H9 (cell line): ENCODE results near the gene CADM1. TPM values are rescaled to one million over a fixed set of nuclear protein-coding genes. Genes with fewer than 3 reads are reported as not detected.

Experiments used
- DNase-seq: peaks from one replicate; pipeline ENCODE4 v3.0.0-alpha.2; 2017
- H2AFZ ChIP-seq: one replicate; pipeline ENCODE4 v1.6.1; 2013; ENCODE audit warnings: mild to moderate bottlenecking, low read length, control low read depth, moderate library complexity
- H2AK5ac ChIP-seq: 2 replicates; pipeline ENCODE4 v1.6.1; 2013; ENCODE audit warnings: low read length, control low read depth, mixed read lengths; ENCODE audit not compliant: insufficient read length
- H2BK120ac ChIP-seq: one replicate; pipeline ENCODE4 v1.6.1; 2013; ENCODE audit warnings: low read depth, mild to moderate bottlenecking, low read length, control low read depth, inconsistent platforms; ENCODE audit not compliant: poor library complexity, severe bottlenecking
- H2BK12ac ChIP-seq: 2 replicates; pipeline ENCODE4 v1.6.1; 2013; ENCODE audit warnings: low read length, control low read depth, mixed read lengths, low read depth; ENCODE audit not compliant: insufficient read length
- H2BK15ac ChIP-seq: 2 replicates; pipeline ENCODE4 v1.6.1; 2013; ENCODE audit warnings: low read depth, low read length, control low read depth
- H2BK20ac ChIP-seq: one replicate; pipeline ENCODE4 v1.6.1; 2013; ENCODE audit warnings: low read depth, mild to moderate bottlenecking, low read length, control low read depth, inconsistent platforms; ENCODE audit not compliant: poor library complexity, severe bottlenecking
- H2BK5ac ChIP-seq: 2 replicates; pipeline ENCODE4 v1.6.1; 2013; ENCODE audit warnings: low read length, control low read depth, mixed read lengths; ENCODE audit not compliant: insufficient read length
- H3K14ac ChIP-seq: 2 replicates; pipeline ENCODE4 v1.6.1; 2013; ENCODE audit warnings: low read length, control low read depth; ENCODE audit not compliant: insufficient read depth
- H3K18ac ChIP-seq: 2 replicates; pipeline ENCODE4 v1.6.1; 2013; ENCODE audit warnings: low read depth, mild to moderate bottlenecking, mixed read lengths, low read length, control low read depth; ENCODE audit not compliant: insufficient read length
- H3K23ac ChIP-seq: 2 replicates; pipeline ENCODE4 v1.6.1; 2013; ENCODE audit warnings: low read length, control low read depth, mixed read lengths, low read depth; ENCODE audit not compliant: insufficient read length
- H3K23me2 ChIP-seq: 2 replicates; pipeline ENCODE4 v1.6.1; 2013; ENCODE audit warnings: low read depth, mild to moderate bottlenecking, mixed read lengths, low read length, control low read depth; ENCODE audit not compliant: insufficient read length, poor library complexity, severe bottlenecking
- H3K27ac ChIP-seq: 2 replicates; pipeline ENCODE4 v1.5.1; 2013; ENCODE audit warnings: low read length, control low read depth, mixed read lengths, low read depth; ENCODE audit not compliant: insufficient read length
- H3K27me3 ChIP-seq: 2 replicates; pipeline ENCODE4 v1.6.1; 2013; ENCODE audit warnings: low read length, control low read depth, inconsistent platforms; ENCODE audit not compliant: insufficient read depth
- H3K4ac ChIP-seq: 2 replicates; pipeline ENCODE4 v1.6.1; 2013; ENCODE audit warnings: low read depth, mild to moderate bottlenecking, control low read depth, inconsistent platforms, low read length, moderate library complexity
- H3K4me1 ChIP-seq: 2 replicates; pipeline ENCODE4 v1.6.1; 2013; ENCODE audit warnings: low read length, control low read depth, inconsistent platforms; ENCODE audit not compliant: insufficient read depth
- H3K4me2 ChIP-seq: 2 replicates; pipeline ENCODE4 v1.6.1; 2013; ENCODE audit warnings: low read length, control low read depth, mixed read lengths; ENCODE audit not compliant: insufficient read length, insufficient read depth
- H3K56ac ChIP-seq: 2 replicates; pipeline ENCODE4 v1.6.1; 2013; ENCODE audit warnings: low read depth, mild to moderate bottlenecking, mixed read lengths, low read length, control low read depth; ENCODE audit not compliant: insufficient read length
- H3K79me1 ChIP-seq: 2 replicates; pipeline ENCODE4 v1.6.1; 2013; ENCODE audit warnings: low read depth, mild to moderate bottlenecking, moderate library complexity, low read length, control low read depth, inconsistent platforms; ENCODE audit not compliant: insufficient read depth, poor library complexity, severe bottlenecking
- H3K79me2 ChIP-seq: 2 replicates; pipeline ENCODE4 v1.6.1; 2013; ENCODE audit warnings: low read length, control low read depth, inconsistent platforms; ENCODE audit not compliant: insufficient read depth
- H3K9ac ChIP-seq: 2 replicates; pipeline ENCODE4 v1.6.1; 2013; ENCODE audit warnings: low read length, control low read depth, mixed read lengths; ENCODE audit not compliant: insufficient read length; ENCODE audit errors: extremely low read depth
- H3K9me3 ChIP-seq: one replicate; pipeline ENCODE4 v1.6.1; 2013; ENCODE audit warnings: low read depth, low read length, inconsistent platforms; ENCODE audit not compliant: control insufficient read depth
- H3T11ph ChIP-seq: one replicate; pipeline ENCODE4 v1.6.1; 2013; ENCODE audit warnings: mild to moderate bottlenecking, low read length, control low read depth, inconsistent platforms
- H4K20me1 ChIP-seq: one replicate; pipeline ENCODE4 v1.6.1; 2013; ENCODE audit not compliant: control insufficient read depth, insufficient read length, insufficient read depth
- H4K5ac ChIP-seq: 2 replicates; pipeline ENCODE4 v1.6.1; 2013; ENCODE audit warnings: low read depth, mild to moderate bottlenecking, mixed read lengths, low read length, control low read depth; ENCODE audit not compliant: insufficient read length
- H4K8ac ChIP-seq: replicated peaks from 2 replicates; pipeline ENCODE4 v1.6.1; 2013; ENCODE audit warnings: low read length, control low read depth, mixed read lengths, low read depth; ENCODE audit not compliant: insufficient read length
- H4K91ac ChIP-seq: 2 replicates; pipeline ENCODE4 v1.6.1; 2013; ENCODE audit warnings: low read depth, mild to moderate bottlenecking, moderate library complexity, mixed read lengths, low read length, control low read depth; ENCODE audit not compliant: insufficient read length
- H3K27ac Mint-ChIP-seq, 3 experiments: 2 replicates in 2 of 3; 3 replicates in 1 of 3; pipeline ENCODE4 v1.8.0; 2020 to 2021; ENCODE audit warnings: mixed read lengths in 3 of 3, mild to moderate bottlenecking in 1 of 3, moderate library complexity in 1 of 3
- H3K27me3 Mint-ChIP-seq: 2 replicates; pipeline ENCODE4 v1.8.0; 2021; ENCODE audit warnings: low read depth, mild to moderate bottlenecking, moderate library complexity, mixed read lengths
- H3K36me3 Mint-ChIP-seq, 3 experiments: 2 replicates in 2 of 3; 3 replicates in 1 of 3; pipeline ENCODE4 v1.8.0; 2020 to 2021; ENCODE audit warnings: low read depth in 3 of 3, mixed read lengths in 3 of 3; ENCODE audit not compliant: insufficient read depth in 1 of 3
- H3K4me1 Mint-ChIP-seq, 2 experiments: 2 replicates each; pipeline ENCODE4 v1.8.0; 2020; ENCODE audit warnings: mixed read lengths in 2 of 2
- H3K4me3 Mint-ChIP-seq, 2 experiments: 2 replicates in 1 of 2; 3 replicates in 1 of 2; pipeline ENCODE4 v1.8.0; 2020 to 2021; ENCODE audit warnings: mild to moderate bottlenecking in 2 of 2, mixed read lengths in 2 of 2, moderate library complexity in 1 of 2
- H3K9me3 Mint-ChIP-seq, 2 experiments: 2 replicates in 1 of 2; 3 replicates in 1 of 2; pipeline ENCODE4 v1.8.0; 2020; ENCODE audit warnings: mild to moderate bottlenecking in 2 of 2, mixed read lengths in 2 of 2, moderate library complexity in 1 of 2
- WGBS: extraction: QIAGEN DNeasy Blood & Tissue Kit; methylation state at CpG from one replicate; pipeline ENCODE4 v1.1.7; 2013; ENCODE audit warnings: missing lambda C conversion rate, low lambda C conversion rate, mixed read lengths; ENCODE audit not compliant: insufficient read length; ENCODE audit errors: extremely low coverage; 5-methylcytosine and 5-hydroxymethylcytosine counted together
- total RNA-seq: library from RNA; stranded (reverse); gene quantifications from 2 replicates; pipeline ENCODE4 v1.2.1, GENCODE V29; 2021
- TF ChIP-seq, protein P1 (sequence below): fragments of 200-600 bp; sonication (generic); conservative IDR thresholded peaks from 3 replicates; pipeline ENCODE4 v1.8.0; 2021; ENCODE audit warnings: antibody characterized with exemption, mild to moderate bottlenecking

Gene CADM1
- total RNA-seq, 1 experiment from 2014 or later = 11.9 TPM

- no peak overlapping the region for H3K4ac ChIP-seq
- H2BK120ac ChIP-seq = no peak overlapping the region
- Mint-ChIP-seq H3K27ac (no peak overlapping the region), H3K27me3 (peaks cover 11% of the 10 kb centered on the region), H3K4me1 (peaks cover 23 to 34% of the 10 kb centered on the region in 2 experiments), H3K9me3 (peaks cover 0 to 3% of the 10 kb centered on the region in 2 experiments; a peak in 1 of 5 replicates), H3K4me3 (no peak overlapping the region), H3K36me3 (no peaks in the 10 kb centered on the region)
- H3K9me3 ChIP-seq = no peaks in the 10 kb centered on the region
- H3K14ac ChIP-seq = no peak overlapping the region
- DNase-seq = no peak
- no peak overlapping the region for H2AFZ ChIP-seq
- peaks cover 3% of the 10 kb centered on the region; the same call in 1 of the 2 replicates for H3K4me1 ChIP-seq
- no peak overlapping the region for H3K23ac ChIP-seq
- TF ChIP-seq, protein P1, sequence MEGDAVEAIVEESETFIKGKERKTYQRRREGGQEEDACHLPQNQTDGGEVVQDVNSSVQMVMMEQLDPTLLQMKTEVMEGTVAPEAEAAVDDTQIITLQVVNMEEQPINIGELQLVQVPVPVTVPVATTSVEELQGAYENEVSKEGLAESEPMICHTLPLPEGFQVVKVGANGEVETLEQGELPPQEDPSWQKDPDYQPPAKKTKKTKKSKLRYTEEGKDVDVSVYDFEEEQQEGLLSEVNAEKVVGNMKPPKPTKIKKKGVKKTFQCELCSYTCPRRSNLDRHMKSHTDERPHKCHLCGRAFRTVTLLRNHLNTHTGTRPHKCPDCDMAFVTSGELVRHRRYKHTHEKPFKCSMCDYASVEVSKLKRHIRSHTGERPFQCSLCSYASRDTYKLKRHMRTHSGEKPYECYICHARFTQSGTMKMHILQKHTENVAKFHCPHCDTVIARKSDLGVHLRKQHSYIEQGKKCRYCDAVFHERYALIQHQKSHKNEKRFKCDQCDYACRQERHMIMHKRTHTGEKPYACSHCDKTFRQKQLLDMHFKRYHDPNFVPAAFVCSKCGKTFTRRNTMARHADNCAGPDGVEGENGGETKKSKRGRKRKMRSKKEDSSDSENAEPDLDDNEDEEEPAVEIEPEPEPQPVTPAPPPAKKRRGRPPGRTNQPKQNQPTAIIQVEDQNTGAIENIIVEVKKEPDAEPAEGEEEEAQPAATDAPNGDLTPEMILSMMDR = no peak
- no peak overlapping the region for H3K9ac ChIP-seq
- no peak overlapping the region for H3K56ac ChIP-seq
- no peaks in the 10 kb centered on the region for H3K79me1 ChIP-seq
- H4K20me1 ChIP-seq = no peaks in the 10 kb centered on the region
- no peak overlapping the region for H3K27ac ChIP-seq
- no peak overlapping the region for H2BK20ac ChIP-seq
- H4K5ac ChIP-seq = no peak overlapping the region
- H3K4me2 ChIP-seq = no peak overlapping the region
- H3K23me2 ChIP-seq = no peaks in the 10 kb centered on the region
- H2AK5ac ChIP-seq = no peak overlapping the region
- H3K27me3 ChIP-seq = no peaks in the 10 kb centered on the region
- H4K8ac ChIP-seq = no peak overlapping the region
- H3K79me2 ChIP-seq = no peaks in the 10 kb centered on the region
- no peak overlapping the region for H2BK5ac ChIP-seq
- no peak overlapping the region for H4K91ac ChIP-seq
- no CpG with 5 or more reads among the region's 3 CpGs for WGBS
- no peak overlapping the region for H2BK12ac ChIP-seq
- H3K18ac ChIP-seq = no peak overlapping the region
- no peak overlapping the region for H3T11ph ChIP-seq
- no peak overlapping the region for H2BK15ac ChIP-seq
Observed at GRCh38 chr11:115522302-115522701, 18.1 kb upstream of the CADM1 start.
